AG08395 (cell line): ENCODE data around the gene CDH16.

Experiments
- DNase-seq: peaks from one replicate; pipeline ENCODE4 v3.0.0; 2012; ENCODE audit warnings: mixed read lengths, low spot score

The CDH16 gene

DNA sequence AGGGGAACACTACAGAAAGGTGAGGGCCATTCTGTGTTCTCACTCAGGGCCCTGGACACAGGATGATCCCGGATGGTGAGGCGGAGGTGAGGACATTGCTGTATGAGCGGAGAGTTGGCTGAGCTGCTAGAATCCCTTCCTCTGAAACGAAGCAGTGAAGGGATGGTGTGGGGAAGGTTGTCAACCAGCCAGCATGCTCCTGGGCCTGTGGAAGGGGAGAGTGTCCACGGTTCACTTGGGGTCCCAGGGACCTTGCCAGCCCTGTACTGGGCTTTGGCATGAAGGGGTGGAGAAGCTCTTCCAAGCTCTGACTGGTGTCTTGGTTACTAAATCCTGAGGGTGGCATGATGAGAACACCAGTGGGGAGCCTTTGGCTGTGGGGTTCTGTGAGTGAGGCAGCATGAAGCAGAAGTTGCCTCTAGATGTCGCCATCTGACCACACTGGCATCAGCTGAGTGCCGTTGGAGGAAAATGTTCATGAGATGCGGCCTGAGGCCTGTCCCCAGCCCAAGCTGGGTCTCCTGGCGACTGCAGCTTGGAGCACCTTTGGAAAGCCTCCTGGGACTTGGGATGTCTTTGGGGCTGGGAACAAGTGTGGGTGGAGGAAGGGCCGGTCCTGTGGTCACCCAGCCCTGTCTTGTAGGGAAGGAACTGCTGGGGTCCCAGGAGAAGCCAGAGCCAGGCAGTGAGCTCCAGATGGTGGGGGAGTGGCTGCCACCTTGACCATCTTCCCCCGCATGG, 23.6 kb downstream of the CDH16 start:
- DNase-seq = peak; percentile 83

- no peak for DNase-seq
These were observed 24.6 kb downstream of the CDH16 start for GRCh38 chr16:66894055-66894454.

DNA sequence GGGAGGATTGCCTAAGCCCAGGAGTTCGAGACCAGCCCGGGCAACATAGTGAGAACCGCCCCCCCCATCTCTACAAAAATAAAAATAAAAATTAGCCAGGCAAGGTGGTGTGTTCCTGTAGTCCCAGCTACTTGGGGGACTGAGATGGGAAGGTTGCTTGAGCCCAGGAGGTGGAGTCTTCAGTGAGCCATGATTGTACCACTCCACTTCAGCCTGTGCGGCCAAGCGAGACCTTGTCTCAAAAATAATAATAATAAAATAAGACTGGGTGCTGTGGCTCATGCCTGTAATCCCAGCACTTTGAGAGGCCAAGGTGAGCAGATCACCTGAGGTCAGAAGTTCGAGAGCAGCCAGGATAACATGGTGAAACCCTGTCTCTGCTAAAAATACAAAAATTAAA, 26.9 kb downstream of the CDH16 start:
- DNase-seq = no peak

DNA sequence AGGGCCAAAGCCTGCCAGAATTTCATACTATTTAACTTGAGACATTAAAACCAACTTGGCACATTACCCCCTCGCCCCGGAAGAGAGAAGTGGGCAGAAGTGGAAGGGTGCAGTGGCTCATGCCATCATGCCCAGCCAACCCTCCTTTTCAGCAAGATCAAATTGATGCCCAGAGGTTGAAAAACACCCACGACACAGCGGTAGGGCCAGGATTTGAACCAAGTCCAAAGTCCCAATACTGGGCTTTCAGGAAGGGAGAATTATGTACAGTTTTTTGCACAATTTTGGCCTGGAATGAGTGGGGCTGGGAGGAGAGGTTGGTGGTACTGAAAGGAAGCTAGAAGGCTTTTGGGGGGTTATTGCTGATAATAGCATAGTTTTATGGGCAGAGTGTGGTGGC, 27.3 kb downstream of the CDH16 start:
- no peak for DNase-seq

DNA sequence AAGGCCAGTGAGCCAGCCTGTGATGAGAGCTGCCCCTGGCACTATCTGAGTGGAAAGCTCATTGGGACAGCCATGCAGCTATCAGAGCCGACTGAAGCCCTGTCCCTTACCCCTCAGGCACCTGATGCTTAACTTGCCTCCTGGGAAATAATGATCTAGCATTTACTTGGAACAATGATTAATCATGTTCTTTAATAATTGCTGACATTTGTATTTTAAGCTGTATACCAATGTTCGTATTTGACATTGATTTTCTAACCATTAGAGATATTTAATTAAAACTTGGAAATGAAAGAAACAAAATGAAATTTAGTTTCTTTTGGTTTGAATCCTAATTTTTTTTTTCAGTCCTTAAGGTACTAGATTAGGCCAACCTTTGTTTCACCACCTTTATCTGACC, 27.9 kb downstream of the CDH16 start:
- DNase-seq = no peak

DNA sequence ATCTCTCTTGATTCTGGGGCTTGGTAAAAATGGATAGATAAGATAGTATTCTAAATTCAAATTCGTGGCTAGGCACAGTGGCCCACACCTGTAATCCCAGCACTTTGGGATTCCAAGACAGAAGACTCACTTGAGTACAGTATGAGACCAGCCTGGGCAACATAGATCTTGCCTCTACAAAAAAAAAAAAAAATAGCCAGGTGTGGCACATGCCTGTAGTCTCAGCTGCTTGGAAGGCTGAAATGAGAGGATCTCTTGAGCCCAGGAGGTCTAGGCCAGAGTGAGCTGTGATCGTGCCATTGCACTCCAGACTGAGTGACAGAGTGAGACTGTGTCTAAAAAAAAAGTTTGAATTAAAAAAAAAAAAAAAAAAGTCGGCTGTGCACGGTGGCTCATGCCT, 29.1 kb downstream of the CDH16 start:
- no peak for DNase-seq

- DNase-seq = no peak
These were observed 29.8 kb downstream of the CDH16 start for GRCh38 chr16:66888647-66889615.

GRCh38 chr16:66886914-66887313, 31.8 kb downstream of the CDH16 start:
- DNase-seq = no peak

GRCh38 chr16:66886321-66886720, 32.4 kb downstream of the CDH16 start:
- no peak for DNase-seq

DNA sequence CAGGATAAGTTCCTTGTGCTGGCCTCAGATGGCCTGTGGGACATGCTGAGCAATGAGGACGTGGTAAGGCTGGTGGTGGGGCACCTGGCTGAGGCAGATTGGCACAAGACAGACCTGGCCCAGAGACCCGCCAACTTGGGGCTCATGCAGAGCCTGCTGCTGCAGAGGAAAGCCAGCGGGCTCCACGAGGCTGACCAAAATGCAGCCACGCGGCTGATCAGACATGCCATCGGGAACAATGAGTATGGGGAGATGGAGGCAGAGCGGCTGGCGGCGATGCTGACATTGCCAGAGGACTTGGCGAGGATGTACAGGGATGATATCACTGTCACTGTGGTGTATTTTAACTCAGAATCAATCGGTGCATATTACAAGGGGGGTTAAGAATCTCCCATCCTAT, 33.2 kb downstream of the CDH16 start:
- no peak for DNase-seq

GRCh38 chr16:66882702-66883101, 36.0 kb downstream of the CDH16 start:
- no peak for DNase-seq

- DNase-seq = no peak
These were observed 36.6 kb downstream of the CDH16 start for GRCh38 chr16:66881964-66882508.

GRCh38 chr16:66881560-66881959, 37.1 kb downstream of the CDH16 start:
- DNase-seq = no peak

DNA sequence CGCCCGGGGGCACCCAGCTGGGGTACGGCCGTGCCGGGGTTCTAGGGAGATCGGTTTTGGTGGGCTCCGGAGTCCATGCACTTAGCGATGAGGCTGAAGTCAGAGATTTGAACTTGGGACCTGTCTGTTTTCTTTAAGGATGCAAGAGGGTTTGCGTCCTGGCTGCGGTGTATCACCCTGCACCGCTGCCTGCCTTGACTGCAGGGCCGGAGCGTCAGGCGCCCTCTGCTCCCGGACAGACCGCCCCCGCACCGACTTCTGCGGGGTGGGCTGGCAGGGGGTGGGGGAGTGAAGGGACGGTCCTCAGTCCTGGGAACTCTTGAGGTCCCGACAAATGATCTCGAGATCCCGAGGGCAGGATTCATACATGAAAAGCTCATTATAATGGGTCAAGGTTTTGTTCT, 37.7 kb downstream of the CDH16 start:
- no peak for DNase-seq

GRCh38 chr16:66880288-66881013, 38.2 kb downstream of the CDH16 start, which contains the start of gene PDP2:
TSS of gene PDP2 (plus strand) at chr16:66880515. CDS start at chr16:66884285, 3,770 bp downstream.
- peak; percentile 96 for DNase-seq

- no peak for DNase-seq
These were observed 40.6 kb downstream of the CDH16 start for GRCh38 chr16:66878067-66878466.

DNA sequence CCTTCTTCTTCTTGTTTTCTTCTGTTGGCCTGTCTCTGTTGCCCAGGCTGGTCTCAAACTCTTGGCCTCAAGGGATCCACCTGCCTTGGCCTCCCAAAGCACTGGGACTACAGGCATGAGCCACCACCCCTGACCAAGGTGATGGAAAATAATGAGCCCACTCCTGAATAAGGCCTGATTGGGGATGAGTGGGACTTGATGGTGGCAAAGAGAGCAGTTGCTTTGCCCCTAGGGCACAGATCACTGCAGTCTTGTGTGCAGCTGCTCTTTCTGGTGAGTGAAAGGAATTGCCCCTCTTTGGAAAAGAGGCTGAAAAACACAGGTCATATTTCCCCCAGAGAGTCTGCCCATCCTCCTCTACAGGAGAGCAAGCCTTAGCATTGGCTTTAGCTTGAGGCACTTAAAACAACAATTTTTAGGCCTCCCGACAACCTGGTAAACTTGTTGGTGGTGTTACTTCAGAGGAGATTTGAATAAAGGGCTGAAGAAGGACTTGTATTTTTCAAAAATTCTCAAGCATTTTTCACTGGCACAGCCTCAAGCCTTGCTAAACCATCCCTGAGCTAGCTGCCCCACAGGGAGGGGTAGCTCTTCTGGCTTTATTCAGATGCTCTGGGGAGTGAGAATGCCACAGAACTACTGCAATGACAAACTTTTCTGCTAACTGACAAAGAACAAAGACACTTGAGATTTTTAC, 44.5 kb downstream of the CDH16 start:
- peak; percentile 40 for DNase-seq

GRCh38 chr16:66873685-66874055, 45.0 kb downstream of the CDH16 start:
- DNase-seq = no peak

DNA sequence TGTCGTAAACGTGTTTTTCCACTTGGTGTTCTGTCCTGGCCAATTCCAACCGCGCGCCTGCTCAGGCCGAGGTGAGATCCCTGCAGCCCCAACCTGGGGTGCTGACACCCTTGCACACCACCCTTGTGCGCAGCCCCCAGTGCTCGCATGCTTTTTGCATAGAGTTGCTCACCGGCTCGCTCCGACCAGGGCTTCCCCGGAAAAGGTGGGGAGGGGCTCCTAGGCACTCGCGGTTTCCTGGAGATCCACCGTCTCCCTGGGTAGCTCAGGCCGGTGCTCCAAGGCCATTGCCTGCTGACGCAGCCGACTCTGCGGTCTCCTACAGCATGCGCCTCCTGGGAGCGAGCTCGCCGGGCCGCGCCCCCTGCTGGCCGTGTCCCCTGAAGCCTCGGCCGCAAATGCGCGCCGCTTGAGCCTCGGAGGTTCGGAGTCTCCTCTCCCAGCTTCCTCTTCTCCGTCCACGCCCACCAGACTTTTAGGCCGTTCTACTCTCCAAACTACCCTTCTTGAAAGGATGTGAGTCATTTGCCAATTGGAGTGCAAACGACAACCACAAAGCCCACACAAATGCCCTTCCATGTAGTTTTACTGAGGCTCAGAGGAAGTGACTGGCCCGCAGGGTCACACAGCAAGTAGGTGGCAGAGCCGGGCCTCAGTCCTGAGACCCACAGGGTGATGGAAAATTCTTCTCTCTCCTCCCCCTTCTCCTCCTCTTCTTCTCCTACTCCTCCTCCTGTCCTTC, 45.6 kb downstream of the CDH16 start:
- peak; percentile 94 for DNase-seq

- no peak for DNase-seq
These were observed 46.1 kb downstream of the CDH16 start for GRCh38 chr16:66872559-66872942.

DNA sequence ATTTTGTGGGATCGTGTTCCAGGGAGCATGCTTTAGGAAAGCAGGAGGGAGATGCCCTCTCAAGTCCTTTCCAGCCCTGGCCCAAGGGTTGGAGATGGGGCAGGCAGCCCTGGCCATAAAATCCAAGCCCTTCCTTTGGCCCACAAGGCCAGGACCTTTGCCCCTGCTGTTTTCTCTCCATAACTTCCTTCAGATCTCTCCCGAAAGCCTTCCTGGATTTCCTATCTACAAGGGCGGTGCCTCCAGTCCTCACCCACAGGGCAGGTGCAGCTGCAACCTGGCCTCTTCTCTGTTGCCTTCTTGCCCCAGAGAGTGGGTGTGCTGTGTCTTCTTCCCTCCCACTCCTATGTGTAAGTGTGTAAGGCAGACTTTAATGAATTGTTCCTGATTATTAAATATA, 46.8 kb downstream of the CDH16 start:
- DNase-seq = no peak
